HG02938 (cell line): ENCODE data around the gene ELAC2.

Experiments used
- ATAC-seq: cut with Tn5 transposase; IDR thresholded peaks from one replicate; pipeline ENCODE4 v1.9.1; 2021; ENCODE audit warnings: mild to moderate bottlenecking, moderate library complexity; ENCODE audit not compliant: unreplicated experiment

ELAC2 gene

DNA sequence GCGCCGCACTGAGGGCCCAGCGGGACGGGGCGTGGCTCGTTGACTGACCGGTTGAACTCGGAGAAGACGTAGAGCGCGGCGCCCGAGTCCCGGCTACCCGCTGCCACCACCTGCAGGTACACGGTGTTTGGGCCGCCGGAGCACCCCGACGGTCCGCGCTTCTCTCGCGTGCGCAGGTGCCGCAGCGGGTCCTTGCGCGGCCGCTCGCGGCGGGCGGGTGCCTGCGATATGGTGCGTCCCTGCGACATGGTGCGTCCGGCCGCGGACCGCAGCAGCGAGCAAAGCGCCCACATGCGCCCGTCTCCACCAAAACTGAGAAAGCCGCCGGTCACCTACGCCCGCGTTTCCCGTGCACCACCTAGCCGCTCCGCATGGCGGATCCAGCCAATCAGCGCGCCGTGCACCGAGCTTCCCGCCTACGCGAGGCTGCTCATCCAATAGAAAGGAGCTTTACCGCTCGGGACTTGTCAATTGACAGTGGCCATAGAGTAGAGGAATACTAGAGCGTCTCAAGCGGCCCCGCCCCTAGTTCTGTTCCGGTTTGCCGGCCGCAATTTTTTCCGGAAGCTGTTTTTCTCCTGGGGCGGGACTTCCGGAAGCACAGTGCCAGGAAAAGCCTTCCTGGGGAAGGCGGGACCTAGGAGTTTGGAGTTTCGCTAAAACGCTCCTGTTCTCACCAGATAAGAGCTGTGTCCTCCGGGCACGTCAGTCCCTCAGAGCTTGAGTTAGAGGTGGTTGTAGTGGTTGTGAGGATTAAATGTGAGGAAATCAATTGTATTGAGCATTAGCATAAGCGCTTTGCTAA, at the start of gene ELAC2:
Gene ELAC2, minus strand, starts transcription at position 373 of the 805 bp plus-strand sequence. Its CDS starts 80 bp downstream, at position 293.
- peak; percentile 95 for ATAC-seq

DNA sequence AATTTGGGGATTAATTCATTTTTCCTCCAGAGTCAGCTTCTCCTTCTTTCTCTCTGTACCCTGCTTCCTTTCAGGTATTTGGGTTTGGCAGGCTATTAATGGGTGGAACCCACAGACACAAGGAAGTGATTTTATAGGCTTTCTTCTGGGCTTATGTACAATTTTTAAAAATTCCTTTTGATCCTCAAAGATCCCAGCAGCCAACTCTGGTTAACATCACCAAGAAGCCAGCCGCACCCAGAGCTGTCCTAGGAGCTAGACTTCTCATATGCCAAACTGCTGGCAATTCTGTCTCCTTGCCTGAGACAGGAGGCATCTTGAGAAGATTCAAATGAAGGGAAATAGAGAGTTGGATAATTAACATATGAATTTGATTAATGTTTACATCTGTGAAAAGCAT, 47.2 kb upstream of the ELAC2 start:
- ATAC-seq, result no peak

DNA sequence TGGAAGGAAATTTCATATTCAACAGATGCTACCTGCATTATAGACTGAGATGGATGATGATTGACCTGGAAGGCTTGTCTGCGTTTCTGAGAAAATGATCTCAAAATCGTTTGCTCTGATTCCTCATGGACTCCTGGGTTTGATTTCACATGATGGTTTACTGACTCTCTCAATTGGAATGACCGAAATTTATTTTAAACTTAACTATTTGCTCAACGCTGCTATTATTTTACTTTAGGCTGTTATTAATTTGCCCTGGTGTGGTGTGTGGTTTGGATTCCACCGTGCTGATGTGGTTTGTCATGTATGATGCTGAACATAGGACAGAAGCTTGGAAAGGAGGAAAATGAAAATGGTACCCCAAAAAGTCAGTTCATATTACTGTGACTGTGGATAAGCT, 37.3 kb upstream of the ELAC2 start:
- ATAC-seq, result no peak

DNA sequence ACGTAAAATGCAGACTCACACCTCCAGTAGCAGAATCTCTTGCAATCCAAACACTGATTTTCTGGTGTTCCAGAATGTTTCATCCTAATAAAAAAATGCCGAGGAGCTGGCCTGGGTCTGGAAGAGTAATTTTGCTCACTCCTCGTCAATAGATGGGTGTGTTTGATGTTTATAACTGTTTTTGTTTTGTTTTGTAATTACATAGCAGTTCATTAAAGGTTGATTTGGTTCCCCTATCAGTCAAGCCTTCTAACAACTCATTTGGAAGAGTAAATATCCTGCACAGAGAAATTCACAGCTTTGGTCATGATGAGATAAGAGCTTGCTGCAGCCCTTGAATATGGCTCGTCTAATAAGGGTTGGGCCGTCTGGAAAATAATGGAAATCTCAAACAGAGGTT, 36.8 kb upstream of the ELAC2 start:
- no peak for ATAC-seq

- ATAC-seq, result no peak
Measured at GRCh38 chr17:13051915-13052314, 34.1 kb upstream of the ELAC2 start.

GRCh38 chr17:13047011-13047606, 29.3 kb upstream of the ELAC2 start:
- no peak for ATAC-seq

GRCh38 chr17:13046361-13046760, 28.5 kb upstream of the ELAC2 start:
- no peak for ATAC-seq

DNA sequence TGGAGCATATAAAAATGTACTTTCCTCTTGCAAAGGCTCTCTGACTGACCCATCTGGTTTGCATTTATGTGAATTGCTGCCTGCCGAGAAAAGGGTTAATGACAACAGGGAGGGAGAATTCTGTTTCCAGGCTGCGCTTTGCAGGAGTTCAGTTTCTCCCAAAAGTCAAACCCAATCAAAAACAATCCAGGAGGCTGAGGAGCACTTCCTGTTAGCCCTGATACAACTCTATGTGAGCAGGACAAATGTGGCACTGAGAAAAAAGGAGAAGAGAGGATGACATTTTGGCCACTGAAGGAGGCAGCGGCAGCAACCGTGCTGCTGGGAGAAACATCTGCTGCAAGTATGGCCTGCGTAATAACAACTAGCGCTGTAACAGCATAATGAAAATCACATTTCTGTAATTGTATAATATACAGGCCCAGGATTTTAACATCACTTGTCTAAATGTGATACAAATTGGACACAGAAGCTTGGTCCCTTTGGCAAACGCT, 26.8 kb upstream of the ELAC2 start:
- ATAC-seq, result no peak

GRCh38 chr17:13038931-13039665, 21.3 kb upstream of the ELAC2 start:
- ATAC-seq, result no peak

GRCh38 chr17:13036751-13037150, 18.9 kb upstream of the ELAC2 start:
- no peak for ATAC-seq

DNA sequence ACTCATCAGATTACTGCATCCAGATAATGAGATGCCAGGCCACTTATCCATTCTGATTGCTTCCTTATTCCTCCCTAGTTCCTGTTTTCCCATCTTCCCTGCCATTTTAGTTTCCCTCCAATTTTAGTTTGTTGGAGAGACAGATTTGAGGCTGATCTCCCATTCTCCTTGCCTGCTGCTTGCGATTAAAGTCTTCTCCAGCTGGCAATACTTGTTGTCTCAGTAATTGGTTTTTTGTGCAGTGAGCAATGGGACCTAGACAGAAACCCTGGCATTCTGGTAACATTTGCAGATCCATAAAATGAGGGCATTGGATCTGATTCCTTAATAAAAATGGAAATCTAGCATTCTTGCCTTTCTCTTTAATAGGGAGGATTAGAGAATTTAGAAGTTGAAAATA, 17.6 kb upstream of the ELAC2 start:
- ATAC-seq, result no peak

- peak; percentile 85 for ATAC-seq
Measured at GRCh38 chr17:13031718-13032350, 14.0 kb upstream of the ELAC2 start.

DNA sequence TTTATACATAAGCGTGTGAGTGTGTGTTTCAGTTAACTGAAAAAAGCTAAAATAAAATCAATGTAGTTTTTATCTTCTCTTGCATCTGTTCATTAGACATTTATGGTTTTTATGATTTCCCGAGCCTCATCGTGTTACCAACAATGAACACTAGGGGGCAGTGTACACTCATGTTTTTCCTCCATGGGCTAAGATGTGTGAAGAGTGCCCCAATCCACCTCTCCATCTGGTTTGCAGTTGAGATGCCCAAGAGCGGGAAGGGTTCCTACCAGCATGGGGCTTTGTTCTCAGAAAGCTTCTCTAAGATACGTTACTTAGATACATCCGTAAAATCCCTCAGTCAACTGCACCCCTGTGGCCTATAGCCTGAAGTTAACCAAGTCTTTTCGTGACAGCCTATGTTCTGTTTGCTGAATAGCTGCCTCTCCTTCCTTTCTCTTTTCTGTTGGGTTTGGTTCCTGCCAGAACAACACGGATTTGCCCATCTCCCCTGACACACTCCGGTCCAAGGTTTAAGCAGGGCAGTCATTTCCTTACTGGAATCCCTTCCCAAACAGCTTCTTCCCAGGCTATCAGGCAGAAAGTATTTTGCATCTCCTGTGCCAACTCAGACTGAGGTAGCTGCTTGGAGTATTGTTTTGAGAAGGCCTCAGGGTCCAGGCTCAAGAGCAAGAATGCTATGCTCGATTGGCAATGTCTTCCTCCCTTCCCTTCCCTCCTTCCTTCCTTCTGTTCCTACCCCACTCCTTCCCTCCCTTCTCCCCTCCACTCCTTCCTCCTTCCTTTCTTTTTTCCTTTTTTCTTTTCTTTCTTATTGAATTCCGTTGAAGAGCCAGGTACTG, 12.9 kb upstream of the ELAC2 start:
- peak; percentile 55 for ATAC-seq

- no peak for ATAC-seq
Measured at GRCh38 chr17:13030056-13030455, 12.2 kb upstream of the ELAC2 start.

- ATAC-seq, result no peak
Measured at GRCh38 chr17:13029340-13029739, 11.5 kb upstream of the ELAC2 start.

GRCh38 chr17:13027246-13027645, 9.4 kb upstream of the ELAC2 start:
- no peak for ATAC-seq

DNA sequence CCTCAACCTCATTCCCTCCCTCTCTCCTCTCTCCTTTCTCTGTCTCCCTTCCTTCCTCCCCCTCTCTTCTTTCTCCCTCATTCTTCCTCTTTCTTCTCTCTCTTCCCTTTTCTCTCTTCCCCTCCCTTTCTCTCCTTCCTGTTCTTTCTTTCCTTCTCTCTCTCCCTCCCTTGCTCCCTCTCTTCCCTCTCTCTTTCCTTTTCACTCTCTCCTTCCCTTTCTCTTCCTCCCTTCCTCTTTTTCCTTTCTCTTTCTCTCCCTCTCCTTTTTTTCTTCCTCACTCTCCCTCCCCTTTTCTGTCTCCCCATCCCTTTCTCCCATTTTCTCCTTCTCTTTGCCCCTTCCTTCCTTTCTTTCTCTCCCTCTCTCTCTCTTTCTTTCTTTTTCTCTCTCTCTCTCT, 7.9 kb upstream of the ELAC2 start:
- no peak for ATAC-seq

- no peak for ATAC-seq
Measured at GRCh38 chr17:13025258-13025627, 7.4 kb upstream of the ELAC2 start.

DNA sequence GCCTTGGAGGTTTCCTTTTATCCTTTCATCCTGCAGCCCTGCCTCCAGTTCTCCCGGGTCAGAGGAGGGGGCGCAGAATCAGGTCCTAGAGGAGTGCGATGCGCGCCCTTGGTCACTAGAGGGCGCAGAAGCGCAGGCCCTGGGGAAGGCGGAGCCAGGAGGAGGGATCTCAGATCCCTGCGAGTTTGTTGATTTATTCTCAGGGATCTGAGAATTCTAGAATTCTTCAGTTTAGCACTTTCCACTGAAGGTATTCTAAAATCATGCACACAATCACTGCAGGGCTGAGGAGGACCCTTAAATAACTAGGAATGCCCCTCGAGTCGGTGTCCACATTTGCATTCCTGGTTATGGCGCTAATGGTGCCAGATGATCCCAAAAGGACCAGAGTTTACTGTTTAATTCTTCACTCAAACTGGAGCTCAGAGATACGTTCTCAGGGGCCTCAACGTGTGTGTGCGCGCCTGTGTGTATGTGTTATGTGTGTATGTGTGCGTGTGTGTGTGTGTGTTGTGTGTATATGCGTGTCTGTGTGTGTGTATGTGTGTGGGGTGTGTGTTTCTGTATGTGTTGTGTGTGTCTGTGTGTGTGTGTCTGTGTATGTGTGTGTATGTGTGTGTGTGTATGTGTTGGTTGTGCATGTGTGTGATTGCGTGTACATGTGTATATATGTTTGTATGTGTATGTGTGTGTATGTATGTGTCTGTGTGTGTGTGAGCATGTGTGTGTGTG, 6.9 kb upstream of the ELAC2 start:
- ATAC-seq, result peak; percentile 76

DNA sequence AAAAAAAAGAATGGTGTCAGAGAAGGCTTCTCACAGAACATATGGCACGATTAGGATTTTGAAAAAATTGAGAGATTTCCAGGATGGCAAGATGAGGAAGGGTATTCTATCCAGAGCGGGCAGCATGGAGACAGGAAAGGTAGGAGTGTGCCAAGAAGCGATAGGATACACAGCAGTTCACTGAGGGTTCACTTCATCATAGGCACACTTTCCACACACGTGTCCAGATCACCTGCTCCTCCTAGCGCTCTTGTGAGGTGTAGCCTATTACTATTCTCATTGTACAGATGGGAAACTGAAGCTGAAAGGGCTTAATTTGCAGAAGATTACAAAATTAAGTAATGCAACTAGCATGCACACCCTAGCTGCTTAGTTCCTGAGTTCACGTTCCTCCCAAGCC, 6.2 kb upstream of the ELAC2 start:
- ATAC-seq, result no peak
